ENCODE measurements around the gene PGAP6. TPM values are rescaled to one million over a fixed set of nuclear protein-coding genes. Genes with fewer than 3 reads are reported as not detected.

PGAP6 gene
- total and polyA plus RNA-seq, 9 of the 15 experiments (the other 6 are each of a cell fraction or from before 2014, with no cell fraction given), result 0.45 to 50.2 (median 39.3) TPM

DNA sequence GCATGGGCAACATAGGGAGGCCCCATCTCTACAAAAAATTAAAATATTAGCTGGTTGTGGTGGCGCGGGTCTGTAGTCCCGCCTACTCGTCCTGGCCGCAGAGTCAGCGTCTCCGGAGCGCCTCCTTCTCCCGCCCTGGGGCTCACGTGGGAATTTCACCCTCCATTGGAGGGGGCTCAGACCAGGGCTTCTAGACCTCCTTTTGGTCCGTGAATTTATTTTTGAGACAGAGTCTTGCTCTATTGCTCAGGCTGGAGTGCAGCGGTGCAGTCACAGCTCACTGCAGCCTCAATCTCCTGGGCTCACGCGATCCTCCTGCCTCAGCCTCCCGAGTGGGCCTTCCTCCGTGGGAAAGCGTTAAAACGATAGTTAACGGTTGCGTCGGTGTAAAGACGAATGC lies 14.8 kb upstream of the PGAP6 start (continued):
- TF ChIP-seq GTF2E2 (tag; IDR thresholded peaks at IDR 0.05), result no peak
- TF ChIP-seq RHOXF2B (CRISPR knock-in tag; conservative IDR thresholded peaks at IDR 0.05), result no peak
- TF ChIP-seq MAFF (IDR thresholded peaks at IDR 0.05; ENCODE audit: low read length), result no peak
- TF ChIP-seq TCFL5 (CRISPR knock-in tag; conservative IDR thresholded peaks at IDR 0.05), result no peak
- no peak for TF ChIP-seq ZNF76 (CRISPR knock-in tag; IDR thresholded peaks at IDR 0.05; ENCODE audit: borderline replicate concordance)
- no peak for TF ChIP-seq HNRNPK (IDR thresholded peaks at IDR 0.05; ENCODE audit: low read depth, low read length, poor library complexity, severe bottlenecking)
- no peak for TF ChIP-seq BACH1 (tag; IDR thresholded peaks at IDR 0.05)
- TF ChIP-seq PCBP2 (IDR thresholded peaks at IDR 0.05; ENCODE audit: low read depth, low read length, poor library complexity, severe bottlenecking), result no peak
- TF ChIP-seq ZKSCAN8 (CRISPR knock-in tag; IDR thresholded peaks at IDR 0.05), result no peak; the same call in 1 of the 2 replicates
- TF ChIP-seq RBM34 (IDR thresholded peaks at IDR 0.05; ENCODE audit: borderline replicate concordance, insufficient read depth, low read length), result no peak
- TF ChIP-seq, protein P1, sequence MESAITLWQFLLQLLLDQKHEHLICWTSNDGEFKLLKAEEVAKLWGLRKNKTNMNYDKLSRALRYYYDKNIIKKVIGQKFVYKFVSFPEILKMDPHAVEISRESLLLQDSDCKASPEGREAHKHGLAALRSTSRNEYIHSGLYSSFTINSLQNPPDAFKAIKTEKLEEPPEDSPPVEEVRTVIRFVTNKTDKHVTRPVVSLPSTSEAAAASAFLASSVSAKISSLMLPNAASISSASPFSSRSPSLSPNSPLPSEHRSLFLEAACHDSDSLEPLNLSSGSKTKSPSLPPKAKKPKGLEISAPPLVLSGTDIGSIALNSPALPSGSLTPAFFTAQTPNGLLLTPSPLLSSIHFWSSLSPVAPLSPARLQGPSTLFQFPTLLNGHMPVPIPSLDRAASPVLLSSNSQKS (CRISPR knock-in tag; IDR thresholded peaks at IDR 0.05), result no peak
- no peak for TF ChIP-seq FIP1L1 (IDR thresholded peaks at IDR 0.05; ENCODE audit: low read depth, low read length, poor library complexity, severe bottlenecking)
- TF ChIP-seq, protein P2, sequence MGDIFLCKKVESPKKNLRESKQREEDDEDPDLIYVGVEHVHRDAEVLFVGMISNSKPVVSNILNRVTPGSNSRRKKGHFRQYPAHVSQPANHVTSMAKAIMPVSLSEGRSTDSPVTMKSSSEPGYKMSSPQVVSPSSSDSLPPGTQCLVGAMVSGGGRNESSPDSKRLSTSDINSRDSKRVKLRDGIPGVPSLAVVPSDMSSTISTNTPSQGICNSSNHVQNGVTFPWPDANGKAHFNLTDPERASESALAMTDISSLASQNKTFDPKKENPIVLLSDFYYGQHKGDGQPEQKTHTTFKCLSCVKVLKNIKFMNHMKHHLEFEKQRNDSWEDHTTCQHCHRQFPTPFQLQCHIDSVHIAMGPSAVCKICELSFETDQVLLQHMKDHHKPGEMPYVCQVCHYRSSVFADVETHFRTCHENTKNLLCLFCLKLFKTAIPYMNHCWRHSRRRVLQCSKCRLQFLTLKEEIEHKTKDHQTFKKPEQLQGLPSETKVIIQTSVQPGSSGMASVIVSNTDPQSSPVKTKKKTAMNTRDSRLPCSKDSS (IDR thresholded peaks at IDR 0.05; ENCODE audit: low read depth, partially characterized antibody), result no peak
- TF ChIP-seq, protein P3, sequence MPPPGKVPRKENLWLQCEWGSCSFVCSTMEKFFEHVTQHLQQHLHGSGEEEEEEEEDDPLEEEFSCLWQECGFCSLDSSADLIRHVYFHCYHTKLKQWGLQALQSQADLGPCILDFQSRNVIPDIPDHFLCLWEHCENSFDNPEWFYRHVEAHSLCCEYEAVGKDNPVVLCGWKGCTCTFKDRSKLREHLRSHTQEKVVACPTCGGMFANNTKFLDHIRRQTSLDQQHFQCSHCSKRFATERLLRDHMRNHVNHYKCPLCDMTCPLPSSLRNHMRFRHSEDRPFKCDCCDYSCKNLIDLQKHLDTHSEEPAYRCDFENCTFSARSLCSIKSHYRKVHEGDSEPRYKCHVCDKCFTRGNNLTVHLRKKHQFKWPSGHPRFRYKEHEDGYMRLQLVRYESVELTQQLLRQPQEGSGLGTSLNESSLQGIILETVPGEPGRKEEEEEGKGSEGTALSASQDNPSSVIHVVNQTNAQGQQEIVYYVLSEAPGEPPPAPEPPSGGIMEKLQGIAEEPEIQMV (tag; conservative IDR thresholded peaks at IDR 0.05; ENCODE audit: low read depth), result peak; percentile 93
- TF ChIP-seq MED1 (CRISPR knock-in tag; IDR thresholded peaks at IDR 0.05; ENCODE audit: borderline replicate concordance), result no peak
- TF ChIP-seq CCAR2 (IDR thresholded peaks at IDR 0.05; ENCODE audit: low read depth, low read length), result no peak
- TF ChIP-seq, protein P4, sequence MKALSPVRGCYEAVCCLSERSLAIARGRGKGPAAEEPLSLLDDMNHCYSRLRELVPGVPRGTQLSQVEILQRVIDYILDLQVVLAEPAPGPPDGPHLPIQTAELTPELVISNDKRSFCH (CRISPR knock-in tag; IDR thresholded peaks at IDR 0.05), result no peak
- TF ChIP-seq, protein P4 (tag; IDR thresholded peaks at IDR 0.05), result no peak
- TF ChIP-seq, protein P5, sequence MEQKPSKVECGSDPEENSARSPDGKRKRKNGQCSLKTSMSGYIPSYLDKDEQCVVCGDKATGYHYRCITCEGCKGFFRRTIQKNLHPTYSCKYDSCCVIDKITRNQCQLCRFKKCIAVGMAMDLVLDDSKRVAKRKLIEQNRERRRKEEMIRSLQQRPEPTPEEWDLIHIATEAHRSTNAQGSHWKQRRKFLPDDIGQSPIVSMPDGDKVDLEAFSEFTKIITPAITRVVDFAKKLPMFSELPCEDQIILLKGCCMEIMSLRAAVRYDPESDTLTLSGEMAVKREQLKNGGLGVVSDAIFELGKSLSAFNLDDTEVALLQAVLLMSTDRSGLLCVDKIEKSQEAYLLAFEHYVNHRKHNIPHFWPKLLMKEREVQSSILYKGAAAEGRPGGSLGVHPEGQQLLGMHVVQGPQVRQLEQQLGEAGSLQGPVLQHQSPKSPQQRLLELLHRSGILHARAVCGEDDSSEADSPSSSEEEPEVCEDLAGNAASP (IDR thresholded peaks at IDR 0.05), result no peak
- TF ChIP-seq ZNF764 (CRISPR knock-in tag; IDR thresholded peaks at IDR 0.05; ENCODE audit: low read depth), result no peak
- no peak for TF ChIP-seq ZC3H8 (IDR thresholded peaks at IDR 0.05)
- TF ChIP-seq ZNF263 (CRISPR knock-in tag; IDR thresholded peaks at IDR 0.05; ENCODE audit: borderline replicate concordance), result peak; percentile 52; the same call in 1 of the 2 replicates
- TF ChIP-seq KDM5B (IDR thresholded peaks at IDR 0.05; ENCODE audit: insufficient replicate concordance, low read depth, low read length), result no peak
- no peak for TF ChIP-seq ZNF23 (CRISPR knock-in tag; IDR thresholded peaks at IDR 0.05)

Measured in K562 (cell line).